ENCODE data around the gene CEMIP2.

Gene CEMIP2

DNA sequence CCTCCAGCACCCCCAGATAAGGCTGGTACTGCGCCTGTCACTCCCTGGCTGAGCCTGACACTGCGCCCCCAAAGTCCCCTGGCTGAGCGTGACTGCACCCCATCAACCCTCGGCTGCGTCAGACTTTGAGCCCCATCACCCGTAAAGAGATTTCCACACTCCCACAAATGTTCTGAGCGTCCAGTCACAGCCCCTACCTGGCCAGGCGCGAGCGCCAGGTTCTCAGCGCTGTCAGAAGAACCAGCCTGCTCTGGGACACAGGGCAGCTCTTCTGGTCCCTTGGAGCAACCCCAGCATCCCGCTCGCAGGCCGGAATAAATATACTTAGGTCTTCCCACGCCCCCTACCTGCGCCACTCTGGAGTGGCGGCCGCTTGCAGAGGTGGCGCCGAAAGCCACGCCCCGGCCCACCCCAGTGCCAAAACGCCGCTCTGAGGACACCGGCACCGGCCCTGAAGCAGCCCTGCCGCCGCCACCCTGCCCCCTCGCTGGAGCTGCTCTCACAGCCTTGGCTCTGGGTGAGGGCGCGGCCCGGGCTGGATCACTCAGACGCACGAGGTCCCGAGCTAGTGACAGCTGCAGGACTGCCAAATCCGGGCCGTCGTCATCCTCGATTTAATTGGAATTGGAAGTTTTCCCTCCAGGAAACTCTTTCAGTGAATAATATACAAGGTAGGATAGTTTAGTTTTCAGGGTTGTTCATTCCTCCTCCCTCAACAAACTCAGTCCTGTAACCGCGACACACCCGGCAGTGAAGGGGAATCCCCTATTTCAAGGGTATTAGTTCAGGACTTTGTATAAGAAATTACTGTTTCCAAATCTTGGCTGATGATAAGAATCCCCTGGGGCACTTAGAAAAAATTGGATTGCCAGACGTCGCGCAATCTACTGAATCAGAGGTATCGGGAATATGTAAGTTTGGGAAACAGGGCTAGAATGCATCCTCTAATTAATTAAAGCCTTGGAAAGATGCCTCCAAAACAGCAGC, 1.2 kb upstream of the CEMIP2 start:
- peak; percentile 81 for DNase-seq

DNA sequence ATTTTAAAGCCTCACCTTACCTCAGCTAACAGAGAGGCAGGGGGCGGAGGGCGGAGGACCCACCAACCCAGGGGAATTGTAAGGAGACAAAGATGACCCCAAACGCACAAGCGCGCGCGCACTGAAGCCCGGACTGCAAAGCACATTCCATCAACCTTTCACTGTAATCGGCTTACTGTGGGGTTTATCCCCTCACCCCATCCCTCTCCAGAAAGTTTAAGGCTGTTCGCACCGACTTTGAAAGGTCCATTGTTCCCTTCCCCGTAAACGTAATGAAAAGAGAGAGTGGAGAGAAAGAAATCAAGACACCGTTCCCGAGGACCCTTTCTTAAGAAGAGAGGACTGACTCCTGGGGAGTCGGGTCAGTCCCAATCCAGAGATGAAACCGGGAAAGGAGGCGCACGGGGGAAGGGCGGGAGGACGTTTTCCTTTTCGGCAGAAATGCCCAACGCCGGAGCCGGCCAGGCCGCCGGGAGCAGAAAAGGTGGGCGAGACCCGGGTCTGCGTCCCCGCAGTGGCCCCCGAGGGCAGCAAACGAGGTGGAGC, 464 bp downstream of the CEMIP2 start:
- DNase-seq = no peak

- no peak for DNase-seq
These were observed 1.0 kb downstream of the CEMIP2 start for GRCh38 chr9:71767163-71767775.

DNA sequence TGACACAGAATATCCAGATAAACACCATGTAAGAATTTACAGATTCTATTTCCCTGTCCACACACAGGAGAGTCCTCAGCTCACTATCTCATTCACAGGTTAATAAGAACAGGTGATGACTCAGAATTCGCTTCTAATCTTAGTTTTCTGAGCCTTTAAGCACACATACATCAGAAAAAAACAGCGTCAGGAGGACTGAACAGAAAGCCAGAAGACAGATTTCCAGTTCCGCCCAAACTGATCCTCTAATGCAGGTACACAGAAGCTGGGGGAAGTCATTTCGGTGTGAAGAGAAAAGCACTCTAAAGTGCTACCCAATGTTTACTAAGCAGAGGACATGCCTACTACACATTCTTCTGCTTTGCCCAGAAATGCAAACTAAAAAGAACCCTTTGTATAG, 1.6 kb downstream of the CEMIP2 start:
- no peak for DNase-seq

DNA sequence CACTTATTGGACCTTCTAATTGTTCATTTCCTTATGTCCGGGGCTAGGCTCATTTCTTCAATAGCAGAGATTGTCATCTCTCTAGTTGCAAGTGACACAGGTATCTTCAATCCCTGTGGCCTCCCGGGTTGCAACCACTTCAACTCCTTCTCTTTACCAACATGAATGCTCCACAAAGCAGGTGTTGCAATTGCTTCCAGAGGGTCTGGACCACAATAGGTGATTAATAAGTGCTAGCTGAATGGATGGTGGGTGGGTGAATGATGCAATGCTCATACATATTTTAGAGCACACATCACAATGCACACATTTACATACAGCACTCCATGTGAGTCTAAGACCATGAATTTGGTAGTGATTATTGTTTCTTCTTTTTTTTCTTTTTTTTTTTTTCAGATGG, 2.6 kb downstream of the CEMIP2 start:
- DNase-seq = no peak

DNA sequence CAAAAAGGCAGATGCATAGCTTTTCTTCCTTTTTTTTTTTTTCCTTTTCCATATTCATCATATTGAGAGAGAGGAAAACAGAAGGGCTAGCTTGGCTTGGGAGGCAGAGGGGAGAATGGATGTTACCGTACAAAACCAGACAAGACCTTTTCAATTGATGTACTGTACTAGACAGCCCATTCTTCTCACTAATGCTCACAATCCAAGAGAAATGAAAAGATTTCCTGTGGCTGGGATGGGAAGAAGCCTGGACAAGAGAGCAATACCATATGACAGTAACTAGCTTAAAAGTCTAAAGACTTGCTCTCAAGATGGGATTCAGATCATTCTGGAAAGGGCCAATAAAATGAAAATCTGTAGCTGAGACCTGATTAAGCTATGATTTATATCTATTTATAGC, 3.4 kb downstream of the CEMIP2 start:
- DNase-seq = no peak

GRCh38 chr9:71764463-71764862, 3.9 kb downstream of the CEMIP2 start:
- no peak for DNase-seq

DNA sequence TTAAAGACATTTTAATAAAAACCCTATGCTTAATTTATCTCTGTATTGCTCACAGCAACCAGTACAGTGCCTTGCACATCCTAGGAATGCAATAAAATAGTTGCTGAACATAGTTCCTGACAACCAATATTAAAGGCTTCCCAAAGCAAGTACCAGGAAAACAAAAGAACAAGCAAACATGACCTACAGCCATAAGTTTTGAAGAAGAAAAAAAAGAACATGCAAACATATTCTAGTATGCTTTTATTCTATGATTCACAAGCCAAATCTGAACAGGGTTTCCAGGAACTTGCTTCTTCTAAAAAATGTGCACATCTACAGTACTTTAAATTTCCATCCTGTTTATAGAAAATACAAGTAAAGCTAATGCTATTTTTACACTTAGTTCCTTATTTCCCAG, 4.5 kb downstream of the CEMIP2 start:
- no peak for DNase-seq

DNA sequence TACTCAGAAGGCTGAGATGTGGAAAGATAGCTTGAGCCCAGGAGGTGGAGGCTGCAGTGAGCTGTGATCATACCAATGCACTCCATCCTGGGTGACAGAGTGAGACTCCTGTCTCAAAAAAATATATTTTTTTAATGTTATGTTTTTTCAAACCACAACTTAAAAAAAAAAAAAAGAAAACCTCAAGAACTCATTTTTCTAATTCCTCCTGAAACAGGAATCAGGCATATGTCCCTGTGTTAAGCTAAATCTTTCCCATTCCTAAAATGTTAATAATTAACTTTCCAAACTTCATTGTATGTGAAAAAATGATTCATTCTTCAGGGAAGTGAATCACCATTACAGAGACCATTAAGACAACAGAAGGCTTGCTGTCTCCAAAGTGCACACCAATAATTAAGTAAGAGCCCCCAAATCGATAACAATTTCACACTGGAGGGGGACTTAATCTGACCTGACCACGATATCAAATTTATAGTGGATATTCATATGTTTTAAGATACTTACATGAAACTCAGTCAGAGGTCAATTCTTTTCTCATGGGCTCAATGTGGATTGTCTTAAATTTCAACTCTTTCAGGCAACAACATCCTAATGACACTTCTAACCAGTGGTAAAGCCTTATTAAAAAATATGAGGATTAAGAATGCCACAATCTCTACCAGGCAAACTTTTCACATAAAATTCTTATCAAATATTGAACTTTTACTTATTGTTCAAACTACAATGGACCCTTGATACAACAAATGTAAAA, 5.2 kb downstream of the CEMIP2 start:
- DNase-seq = no peak

DNA sequence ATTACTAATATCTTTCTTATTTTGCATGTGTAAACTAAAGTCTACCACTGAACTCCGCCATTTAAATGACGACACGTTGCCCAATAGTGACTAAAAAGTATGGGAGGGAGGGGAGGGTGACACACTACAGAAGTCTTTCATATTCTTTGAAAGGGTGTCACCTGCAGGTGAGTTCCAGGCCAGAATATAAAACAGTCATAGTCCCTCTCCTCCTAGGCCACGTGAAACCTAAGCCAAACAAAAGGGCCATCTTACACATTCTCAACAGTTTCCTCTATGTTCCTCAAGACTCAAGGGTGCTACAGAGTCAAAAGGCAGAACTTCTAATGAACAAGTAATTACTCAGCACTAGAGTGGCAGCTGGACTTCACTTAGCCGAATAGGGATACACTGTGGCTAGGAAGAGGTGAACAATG, 6.4 kb downstream of the CEMIP2 start:
- peak; percentile 23 for DNase-seq

GRCh38 chr9:71760901-71761300, 7.4 kb downstream of the CEMIP2 start:
- peak; percentile 64 for DNase-seq

DNA sequence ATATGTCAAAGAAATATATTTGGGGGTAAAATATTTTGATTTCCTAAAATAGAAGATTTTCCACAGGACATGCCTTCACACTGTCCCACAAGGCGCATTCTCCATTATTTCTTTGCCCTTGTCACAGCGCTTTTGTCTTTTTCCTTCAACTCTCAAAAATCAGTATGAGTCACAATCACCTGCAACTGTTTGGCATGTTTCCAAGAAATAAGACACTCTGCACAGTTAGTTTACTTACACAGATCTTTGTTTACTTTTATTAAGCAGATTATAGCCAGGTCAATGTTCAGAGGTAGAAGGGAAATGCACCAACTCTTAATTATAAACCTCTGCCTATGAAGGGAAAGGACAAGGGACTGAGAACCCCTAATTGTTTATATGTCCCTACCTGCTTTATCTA, 9.5 kb downstream of the CEMIP2 start:
- peak; percentile 80 for DNase-seq

DNA sequence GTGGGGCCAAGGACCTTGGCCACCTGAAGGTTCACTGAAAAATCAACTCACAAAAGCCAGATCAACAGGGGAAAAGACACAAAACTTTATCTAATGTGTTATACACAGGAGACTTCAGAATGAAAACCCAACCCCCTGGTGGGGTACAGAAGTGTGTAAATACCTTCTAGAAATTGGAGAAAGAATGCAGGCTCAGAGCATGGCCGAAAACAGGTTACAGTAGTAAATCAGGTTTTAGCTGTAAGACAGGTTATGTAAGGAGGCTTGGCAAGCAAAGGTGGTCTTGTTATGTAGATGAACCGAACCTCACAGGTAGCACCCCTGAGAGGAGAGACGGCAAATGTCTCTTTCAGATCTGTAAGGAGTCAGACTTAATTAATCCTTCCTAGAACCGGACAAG, 10.0 kb downstream of the CEMIP2 start:
- no peak for DNase-seq

DNA sequence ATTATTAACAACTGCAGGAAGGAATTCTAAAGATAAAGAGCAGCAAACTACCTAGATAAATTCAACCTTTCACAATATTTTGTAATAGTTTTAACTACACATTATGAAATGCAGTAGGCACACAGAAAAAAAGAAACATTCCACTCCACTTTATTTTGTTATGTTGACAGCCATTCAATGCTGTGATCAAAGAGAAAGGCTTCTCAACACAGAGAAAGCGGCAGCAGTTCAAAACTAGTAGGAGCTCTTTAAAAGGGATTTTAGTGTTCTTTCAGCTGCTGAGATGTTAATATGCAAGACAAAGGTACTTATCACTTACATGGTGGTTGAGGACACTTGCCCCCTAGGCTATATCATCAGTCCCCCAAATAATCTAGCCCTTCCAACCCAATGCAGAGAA, 11.6 kb downstream of the CEMIP2 start:
- no peak for DNase-seq

- DNase-seq = no peak
These were observed 12.4 kb downstream of the CEMIP2 start for GRCh38 chr9:71755869-71756268.

DNA sequence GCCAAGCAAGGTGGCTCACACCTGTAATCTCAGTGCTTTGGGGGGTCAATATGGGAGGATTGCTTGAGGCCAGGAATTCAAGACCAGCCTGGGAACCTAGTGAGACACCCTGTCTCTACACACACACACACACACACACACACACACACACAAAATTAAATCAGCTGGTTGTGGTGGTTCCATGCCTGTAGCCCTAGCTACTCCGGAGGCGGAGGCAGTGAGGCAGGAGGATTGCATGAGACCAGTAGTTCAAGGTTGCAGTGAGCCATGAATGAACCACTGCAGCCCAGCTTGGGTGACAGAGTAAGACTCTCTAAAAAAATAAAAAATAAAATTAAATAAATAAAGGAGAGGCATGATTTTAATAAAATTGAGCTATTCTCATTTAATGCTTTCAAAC, 13.1 kb downstream of the CEMIP2 start:
- DNase-seq = no peak

- no peak for DNase-seq
These were observed 14.2 kb downstream of the CEMIP2 start for GRCh38 chr9:71754151-71754550.

GRCh38 chr9:71752928-71753327, 15.4 kb downstream of the CEMIP2 start:
- DNase-seq = no peak

GRCh38 chr9:71752352-71752751, 16.0 kb downstream of the CEMIP2 start:
- peak; percentile 56 for DNase-seq

GRCh38 chr9:71748280-71748743, 20.0 kb downstream of the CEMIP2 start:
- DNase-seq = no peak

GRCh38 chr9:71747576-71747975, 20.7 kb downstream of the CEMIP2 start:
- no peak for DNase-seq

- no peak for DNase-seq
These were observed 21.6 kb downstream of the CEMIP2 start for GRCh38 chr9:71746758-71747125.
